ENCODE data around the gene FSTL4. TPM values are rescaled to one million over a fixed set of nuclear protein-coding genes. Genes with fewer than 3 reads are reported as not detected.

Gene FSTL4
- total and polyA plus RNA-seq, 2 of the 4 experiments (the other 2 are of a cell fraction) = 0.18 TPM; not detected in 1

- peak; percentile 44 for DNase-seq
- Histone ChIP-seq H2AFZ (replicated peaks; ENCODE audit: low read length, poor library complexity) (peak overlapping the region; percentile 39), H4K5ac (ENCODE audit: low read depth, low read length) (no peak overlapping the region), H3K9me3 (ENCODE audit: control insufficient read depth, insufficient read depth, low read length) (no peaks in the 10 kb centered on the region), H3K14ac (replicated peaks; ENCODE audit: low read depth, low read length) (no peak overlapping the region), H2AK5ac (ENCODE audit: low read depth, low read length) (no peak overlapping the region), H3K36me3 (ENCODE audit: control insufficient read depth, insufficient read depth, low read length) (no peaks in the 10 kb centered on the region), H2BK120ac (ENCODE audit: low read depth, low read length) (no peak overlapping the region), H2BK15ac (ENCODE audit: low read depth, low read length) (no peak overlapping the region), H2BK20ac (ENCODE audit: low read depth, low read length) (no peak overlapping the region), H3K18ac (ENCODE audit: low read depth, low read length) (no peak overlapping the region), H3K9ac (ENCODE audit: low read depth, low read length) (no peak overlapping the region), H3K23ac (ENCODE audit: low read depth, low read length) (no peak overlapping the region), H3K27me3 (ENCODE audit: control insufficient read depth, insufficient read depth, low read length) (peaks cover 9% of the 10 kb centered on the region; the same call in 1 of the 2 replicates), H3K4me2 (ENCODE audit: low read depth, low read length) (no peak overlapping the region), H4K91ac (ENCODE audit: insufficient read depth, low read depth, low read length) (no peak overlapping the region), H2BK5ac (ENCODE audit: low read depth, low read length, poor library complexity, severe bottlenecking) (no peak overlapping the region), H3K56ac (ENCODE audit: extremely low read depth, insufficient read depth, low read length) (no peak overlapping the region), H3K4ac (ENCODE audit: low read depth, low read length) (no peak overlapping the region), H3K9me1 (ENCODE audit: insufficient read depth, low read length) (no peaks in the 10 kb centered on the region; the same call in 1 of the 2 replicates), H4K8ac (ENCODE audit: low read depth in 2 of 2, low read length in 2 of 2) (no peak overlapping the region), H2AK9ac (replicated peaks; ENCODE audit: low read depth, low read length, poor library complexity) (no peak overlapping the region), H4K20me1 (ENCODE audit: insufficient read depth, low read length) (no peaks in the 10 kb centered on the region), H3K4me3 (ENCODE audit: insufficient read depth, low read depth, low read length) (no peak overlapping the region), H3K4me1 (ENCODE audit: control insufficient read depth, insufficient read depth, low read length) (no peaks in the 10 kb centered on the region), H3K27ac (ENCODE audit: insufficient read depth, low read length) (no peak overlapping the region), H3K79me1 (ENCODE audit: low read depth in 1 of 2, low read length in 2 of 2) (no peaks in the 10 kb centered on the region)
- dilution Hi-C loops (cut with HindIII; ENCODE audit: low sequenced_read_pairs, unreplicated experiment) = no loop called here
- peak; percentile 75 for ATAC-seq (ENCODE audit: low read depth)
- WGBS, 2 experiments (ENCODE audit: extremely low coverage in 2 of 2, insufficient read length in 1 of 2) = 100% methylated on average over 1 of the region's 3 CpGs; no CpG with 5 or more reads in 1 of the 2 experiments
- in situ Hi-C loops (cut with MboI; ENCODE audit: low sequenced_read_pairs) = loop anchor here (10.0 kb wide), 1 partner anchor 173 kb away; no protein-coding TSS in a partner anchor
- TF ChIP-seq SMC3 (IDR thresholded peaks at IDR 0.05; ENCODE audit: low read depth, low read length) = peak; percentile 64
- no peak for TF ChIP-seq USF2 (IDR thresholded peaks at IDR 0.05; ENCODE audit: low read depth, low read length)
- TF ChIP-seq BHLHE40 (IDR thresholded peaks at IDR 0.05; ENCODE audit: low read depth, low read length) = no peak
- no peak for TF ChIP-seq MAFK (IDR thresholded peaks at IDR 0.05; ENCODE audit: low read depth, low read length)
- TF ChIP-seq, protein P1, sequence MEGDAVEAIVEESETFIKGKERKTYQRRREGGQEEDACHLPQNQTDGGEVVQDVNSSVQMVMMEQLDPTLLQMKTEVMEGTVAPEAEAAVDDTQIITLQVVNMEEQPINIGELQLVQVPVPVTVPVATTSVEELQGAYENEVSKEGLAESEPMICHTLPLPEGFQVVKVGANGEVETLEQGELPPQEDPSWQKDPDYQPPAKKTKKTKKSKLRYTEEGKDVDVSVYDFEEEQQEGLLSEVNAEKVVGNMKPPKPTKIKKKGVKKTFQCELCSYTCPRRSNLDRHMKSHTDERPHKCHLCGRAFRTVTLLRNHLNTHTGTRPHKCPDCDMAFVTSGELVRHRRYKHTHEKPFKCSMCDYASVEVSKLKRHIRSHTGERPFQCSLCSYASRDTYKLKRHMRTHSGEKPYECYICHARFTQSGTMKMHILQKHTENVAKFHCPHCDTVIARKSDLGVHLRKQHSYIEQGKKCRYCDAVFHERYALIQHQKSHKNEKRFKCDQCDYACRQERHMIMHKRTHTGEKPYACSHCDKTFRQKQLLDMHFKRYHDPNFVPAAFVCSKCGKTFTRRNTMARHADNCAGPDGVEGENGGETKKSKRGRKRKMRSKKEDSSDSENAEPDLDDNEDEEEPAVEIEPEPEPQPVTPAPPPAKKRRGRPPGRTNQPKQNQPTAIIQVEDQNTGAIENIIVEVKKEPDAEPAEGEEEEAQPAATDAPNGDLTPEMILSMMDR (conservative IDR thresholded peaks at IDR 0.05; ENCODE audit: low read depth, low read length) = peak; percentile 58
- TF ChIP-seq CEBPB (IDR thresholded peaks at IDR 0.05; ENCODE audit: low read depth, low read length) = no peak
- TF ChIP-seq MXI1 (IDR thresholded peaks at IDR 0.05; ENCODE audit: borderline replicate concordance, low read depth, low read length) = no peak
- TF ChIP-seq ELK1 (IDR thresholded peaks at IDR 0.05; ENCODE audit: borderline replicate concordance, low read depth, low read length) = no peak
- peak; percentile 69 for TF ChIP-seq RAD21 (IDR thresholded peaks at IDR 0.05; ENCODE audit: low read length)
- ChIA-PET POLR2A (ENCODE audit: unreplicated experiment) (no interaction called here), CTCF (interaction anchor here (0.6 to 1.4 kb wide), 8 partner anchors 47 to 1801 kb away, joined by 3 to 7 read pairs (median 4); no protein-coding TSS in a partner anchor)
- no TSS peak for BruUV-seq (replicated peaks)
- intact Hi-C loops (cut with micrococcal nuclease) = loop anchor here (1.0 kb wide), 1 partner anchor 176 kb away; no protein-coding TSS in a partner anchor
Observed at GRCh38 chr5:133287500-133287899, 324.8 kb downstream of the FSTL4 start.

Data from IMR-90 (cell line).